Activated CD8-positive, alpha-beta T cell treated with anti-CD3 and anti-CD28 coated beads for 36 hours (primary cell): ENCODE results near the gene CHSY3. TPM values are rescaled to one million over a fixed set of nuclear protein-coding genes. Genes with fewer than 3 reads are reported as not detected.

Experiments used
- ATAC-seq: fragments of 200-7000 bp; cut with Tn5 transposase; one replicate; pipeline ENCODE4 v1.10.0; 2021; ENCODE audit warnings: mild to moderate bottlenecking, moderate library complexity
- CTCF ChIA-PET: fragments of 350-600 bp; sonication (Branson Sonifier 250); formaldehyde crosslinking; loops from one replicate; lab custom pipeline; 2021; ENCODE audit warnings: antibody characterized with exemption; lab: Charles Lee
- POLR2A ChIA-PET: fragments of 350-600 bp; sonication (Branson Sonifier 250); formaldehyde crosslinking; loops from one replicate; lab custom pipeline; 2021; ENCODE audit warnings: antibody characterized with exemption; lab: Charles Lee
- DNase-seq: peaks from one replicate; pipeline ENCODE4 v3.0.0-alpha.2; 2020
- H3K27ac Mint-ChIP-seq: one replicate; pipeline ENCODE4 v1.8.0; 2021; ENCODE audit warnings: mild to moderate bottlenecking, mixed read lengths
- H3K27me3 Mint-ChIP-seq: one replicate; pipeline ENCODE4 v1.8.0; 2021; ENCODE audit warnings: mixed read lengths
- H3K36me3 Mint-ChIP-seq: one replicate; pipeline ENCODE4 v1.8.0; 2021; ENCODE audit warnings: low read depth, mixed read lengths
- H3K4me1 Mint-ChIP-seq: one replicate; pipeline ENCODE4 v1.8.0; 2021; ENCODE audit warnings: low read depth, mixed read lengths
- H3K4me3 Mint-ChIP-seq: one replicate; pipeline ENCODE4 v1.8.0; 2021; ENCODE audit warnings: mild to moderate bottlenecking, moderate library complexity, mixed read lengths
- H3K9me3 Mint-ChIP-seq: one replicate; pipeline ENCODE4 v1.8.0; 2021; ENCODE audit warnings: mixed read lengths
- intact Hi-C: fragments of 100-400 bp; cut with micrococcal nuclease; formaldehyde crosslinking; loops from one replicate; pipeline ENCODE4 v1.10.0; 2022
- total RNA-seq, 2 experiments: library from RNA; stranded (reverse); gene quantifications; one replicate each; pipeline ENCODE4 v1.2.3, GENCODE V29; 2021
- TF ChIP-seq, protein P1 (sequence below): fragments of 200-600 bp; IDR thresholded peaks from one replicate; pipeline ENCODE4 v1.8.0; 2022; ENCODE audit warnings: antibody characterized with exemption, mild to moderate bottlenecking

CHSY3 gene
- total RNA-seq, 2 experiments from 2014 or later, result not detected

DNA sequence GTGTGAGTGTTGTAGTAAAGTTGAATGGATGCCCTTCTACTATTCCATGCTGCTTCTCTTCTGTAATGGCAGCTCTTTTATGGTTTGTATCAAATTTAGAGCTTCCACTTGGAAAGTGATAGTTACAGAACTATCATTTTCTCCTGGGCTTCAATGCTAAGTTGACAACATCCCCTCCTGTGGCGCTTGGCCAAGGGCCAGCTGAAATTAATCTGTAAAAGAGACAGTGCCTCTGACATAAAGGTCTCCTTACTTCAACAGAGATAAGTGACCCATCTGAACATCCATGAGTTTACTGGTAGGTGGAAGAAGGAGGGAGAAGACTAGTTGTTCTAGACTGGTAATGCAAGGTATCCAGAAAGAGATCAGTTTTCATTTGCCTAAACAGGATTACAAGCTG is 39.7 kb downstream of the CHSY3 start:
- no peaks in the 10 kb centered on the region for H3K4me1 Mint-ChIP-seq

DNA sequence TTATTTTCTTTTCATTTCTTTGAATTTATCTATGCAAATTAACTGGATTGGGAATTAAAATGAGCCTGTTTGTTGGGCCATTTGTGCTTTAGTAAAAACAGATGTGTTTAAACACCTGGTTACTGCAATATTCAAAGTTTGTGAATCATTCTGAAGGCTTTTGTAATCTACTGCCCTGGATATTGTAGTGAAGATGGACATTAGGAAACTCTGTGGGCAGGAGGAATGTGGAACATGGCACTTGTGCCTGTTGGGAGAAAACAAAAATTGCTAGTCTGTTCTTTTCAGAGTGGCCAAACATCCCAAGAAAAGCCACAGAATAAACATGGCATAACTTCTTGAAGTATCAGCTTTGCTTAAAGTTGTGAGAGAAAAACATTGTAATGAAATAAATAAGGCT is 40.8 kb downstream of the CHSY3 start:
- Mint-ChIP-seq H3K27ac (no peak overlapping the region), H3K27me3 (no peaks in the 10 kb centered on the region), H3K9me3 (no peaks in the 10 kb centered on the region), H3K36me3 (no peaks in the 10 kb centered on the region), H3K4me3 (no peak overlapping the region), H3K4me1 (no peaks in the 10 kb centered on the region)
- POLR2A ChIA-PET, result no interaction called here
- TF ChIP-seq, protein P1, sequence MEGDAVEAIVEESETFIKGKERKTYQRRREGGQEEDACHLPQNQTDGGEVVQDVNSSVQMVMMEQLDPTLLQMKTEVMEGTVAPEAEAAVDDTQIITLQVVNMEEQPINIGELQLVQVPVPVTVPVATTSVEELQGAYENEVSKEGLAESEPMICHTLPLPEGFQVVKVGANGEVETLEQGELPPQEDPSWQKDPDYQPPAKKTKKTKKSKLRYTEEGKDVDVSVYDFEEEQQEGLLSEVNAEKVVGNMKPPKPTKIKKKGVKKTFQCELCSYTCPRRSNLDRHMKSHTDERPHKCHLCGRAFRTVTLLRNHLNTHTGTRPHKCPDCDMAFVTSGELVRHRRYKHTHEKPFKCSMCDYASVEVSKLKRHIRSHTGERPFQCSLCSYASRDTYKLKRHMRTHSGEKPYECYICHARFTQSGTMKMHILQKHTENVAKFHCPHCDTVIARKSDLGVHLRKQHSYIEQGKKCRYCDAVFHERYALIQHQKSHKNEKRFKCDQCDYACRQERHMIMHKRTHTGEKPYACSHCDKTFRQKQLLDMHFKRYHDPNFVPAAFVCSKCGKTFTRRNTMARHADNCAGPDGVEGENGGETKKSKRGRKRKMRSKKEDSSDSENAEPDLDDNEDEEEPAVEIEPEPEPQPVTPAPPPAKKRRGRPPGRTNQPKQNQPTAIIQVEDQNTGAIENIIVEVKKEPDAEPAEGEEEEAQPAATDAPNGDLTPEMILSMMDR, result no peak
- intact Hi-C loops, result no loop called here
- CTCF ChIA-PET, result no interaction called here
- DNase-seq, result no peak
- no peak for ATAC-seq

More for the DNA sequence above, 39.7 kb downstream of the CHSY3 start:
- POLR2A ChIA-PET, result no interaction called here
- Mint-ChIP-seq H3K36me3 (no peaks in the 10 kb centered on the region), H3K4me3 (no peak overlapping the region), H3K27ac (no peak overlapping the region), H3K27me3 (no peaks in the 10 kb centered on the region), H3K9me3 (no peaks in the 10 kb centered on the region)
- CTCF ChIA-PET, result interaction anchor here (0.6 kb wide), 1 partner anchor 199 kb away, joined by 3 read pairs; no protein-coding TSS in a partner anchor
- TF ChIP-seq, protein P1, result no peak
- DNase-seq (no peak), ATAC-seq (no peak)
- intact Hi-C loops, result no loop called here

DNA sequence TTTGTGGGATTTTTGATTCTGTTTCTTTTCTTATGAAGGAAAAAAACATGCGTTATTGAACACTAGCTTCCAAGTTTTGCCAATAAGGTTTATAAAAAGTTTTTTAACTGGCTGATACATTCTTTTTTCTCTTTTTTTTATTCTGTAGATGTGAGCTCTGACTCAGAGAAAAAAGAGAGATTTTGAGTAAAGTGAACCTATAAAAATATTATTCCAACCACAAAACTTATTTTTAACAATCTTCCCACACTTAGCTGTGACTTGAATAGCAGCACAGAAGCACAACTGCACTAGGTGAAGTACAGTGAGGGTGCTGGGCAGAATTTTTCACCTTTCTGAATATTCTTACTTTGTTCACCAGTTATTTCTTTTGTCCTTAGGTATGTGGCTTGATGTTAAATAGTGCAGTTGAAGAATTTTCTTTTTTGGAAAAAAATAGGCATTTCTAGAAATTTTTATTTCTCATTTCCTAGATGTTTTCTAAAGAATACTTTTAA is 41.6 kb downstream of the CHSY3 start:
- no peaks in the 10 kb centered on the region for H3K4me1 Mint-ChIP-seq
- no peaks in the 10 kb centered on the region for H3K9me3 Mint-ChIP-seq
- H3K4me3 Mint-ChIP-seq, result no peak overlapping the region
- ChIA-PET CTCF (no interaction called here), POLR2A (no interaction called here)
- no peaks in the 10 kb centered on the region for H3K36me3 Mint-ChIP-seq
- DNase-seq (no peak), ATAC-seq (no peak)
- no peaks in the 10 kb centered on the region for H3K27me3 Mint-ChIP-seq
- H3K27ac Mint-ChIP-seq, result no peak overlapping the region
- TF ChIP-seq, protein P1, result no peak
- intact Hi-C loops, result no loop called here

DNA sequence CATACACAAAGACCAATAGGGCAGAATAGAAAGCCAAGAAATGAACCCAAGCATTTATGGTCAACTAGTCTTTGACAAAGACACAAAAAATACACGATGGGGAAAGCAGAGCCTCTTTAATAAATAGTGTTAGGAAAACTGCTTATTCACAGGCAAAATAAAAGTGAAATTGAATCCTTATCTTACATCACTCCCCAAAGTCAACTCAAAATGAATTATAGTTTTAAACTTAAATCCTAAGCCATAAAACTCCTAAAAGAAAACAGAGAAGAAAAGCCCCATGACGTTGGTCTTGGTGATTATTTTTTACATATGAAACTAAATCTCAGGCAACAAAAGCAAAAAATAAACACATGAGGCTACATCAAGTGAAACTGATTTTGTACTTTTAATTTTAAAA is 46.8 kb downstream of the CHSY3 start:
- H3K9me3 Mint-ChIP-seq, result no peaks in the 10 kb centered on the region
- DNase-seq (no peak), ATAC-seq (no peak)
- H3K27me3 Mint-ChIP-seq, result no peaks in the 10 kb centered on the region
- TF ChIP-seq, protein P1, result no peak
- CTCF ChIA-PET, result interaction anchor here (1.1 kb wide), 1 partner anchor 34 kb away, joined by 3 read pairs; no protein-coding TSS in a partner anchor
- H3K36me3 Mint-ChIP-seq, result no peaks in the 10 kb centered on the region
- H3K27ac Mint-ChIP-seq, result no peak overlapping the region
- POLR2A ChIA-PET, result no interaction called here
- intact Hi-C loops, result no loop called here
- no peak overlapping the region for H3K4me3 Mint-ChIP-seq
- H3K4me1 Mint-ChIP-seq, result no peaks in the 10 kb centered on the region

DNA sequence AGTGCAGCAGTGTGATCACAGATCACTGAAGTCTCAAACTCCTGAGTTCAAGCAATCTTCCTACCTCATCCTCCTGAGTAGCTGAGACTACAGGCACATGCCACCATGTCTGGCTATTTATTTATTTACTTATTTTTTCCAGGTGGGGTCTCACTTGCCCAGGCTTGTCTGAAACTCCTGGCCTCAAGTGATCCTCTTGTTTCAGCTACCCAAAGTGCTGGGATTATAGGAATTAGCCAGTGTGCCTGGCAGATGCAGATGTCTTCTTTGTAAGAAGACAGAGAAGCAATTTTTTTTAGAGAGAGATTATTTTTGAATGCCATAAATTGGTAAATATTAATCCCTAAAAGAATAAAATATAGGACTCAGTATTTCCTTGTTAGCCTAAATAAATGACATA is 54.3 kb downstream of the CHSY3 start:
- Mint-ChIP-seq H3K4me3 (no peak overlapping the region), H3K36me3 (no peaks in the 10 kb centered on the region), H3K27me3 (no peaks in the 10 kb centered on the region), H3K9me3 (no peaks in the 10 kb centered on the region), H3K4me1 (no peaks in the 10 kb centered on the region), H3K27ac (no peak overlapping the region)
- POLR2A ChIA-PET, result no interaction called here
- CTCF ChIA-PET, result no interaction called here
- no peak for DNase-seq
- no peak for ATAC-seq
- intact Hi-C loops, result no loop called here
- TF ChIP-seq, protein P1, result no peak
